CD14-positive monocyte (primary cell): ENCODE results near the gene ICOS. TPM values are rescaled to one million over a fixed set of nuclear protein-coding genes. Genes with fewer than 3 reads are reported as not detected.

Experiments used
- DNase-seq, 3 donors: peaks; one replicate each; pipeline ENCODE4 v3.0.0-alpha.2; 2011 to 2022
- H2AFZ ChIP-seq: 2 replicates; pipeline ENCODE4 v1.6.0; 2012; ENCODE audit warnings: mild to moderate bottlenecking, low read depth, low read length, inconsistent platforms; ENCODE audit not compliant: insufficient read depth, poor library complexity, severe bottlenecking
- H3K27ac ChIP-seq, 2 donors: 1 replicate in 1 of 2; 2 replicates in 1 of 2; pipeline ENCODE4 v1.5.1; 2012 to 2013; ENCODE audit warnings: low read length in 2 of 2, control low read depth in 1 of 2, inconsistent platforms in 1 of 2, low read depth in 1 of 2, mild to moderate bottlenecking in 1 of 2
- H3K27me3 ChIP-seq, 2 donors: one replicate each; pipeline versions ENCODE4 v1.6.0 to v1.6.1; 2011 to 2013; ENCODE audit warnings: low read length in 2 of 2; ENCODE audit not compliant: control insufficient read depth in 2 of 2, insufficient read depth in 2 of 2
- H3K36me3 ChIP-seq, 2 donors: replicated peaks in 1 of 2; 1 replicate in 1 of 2; 2 replicates in 1 of 2; pipeline versions ENCODE4 v1.5.1 to v1.6.1; 2012 to 2013; ENCODE audit warnings: low read length in 2 of 2, control low read depth in 1 of 2, inconsistent platforms in 1 of 2, mild to moderate bottlenecking in 1 of 2; ENCODE audit not compliant: insufficient read depth in 2 of 2, control insufficient read depth in 1 of 2
- H3K4me1 ChIP-seq, 2 donors: 1 replicate in 1 of 2; 2 replicates in 1 of 2; pipeline versions ENCODE4 v1.5.1 to v1.6.1; 2012 to 2013; ENCODE audit warnings: low read length in 2 of 2, control low read depth in 1 of 2, inconsistent platforms in 1 of 2, mild to moderate bottlenecking in 1 of 2, moderate library complexity in 1 of 2; ENCODE audit not compliant: insufficient read depth in 2 of 2, control insufficient read depth in 1 of 2
- H3K4me2 ChIP-seq: replicated peaks from 2 replicates; pipeline ENCODE3; 2012; ENCODE audit warnings: low read length, moderate library complexity, mild to moderate bottlenecking; ENCODE audit not compliant: poor library complexity, severe bottlenecking; ENCODE audit errors: extremely low read depth
- H3K4me3 ChIP-seq, 3 experiments: fragments of 200-600 bp in 1 of 3; sonication (generic) in 1 of 3; replicated peaks in 1 of 3; 1 replicate in 2 of 3; 2 replicates in 1 of 3; pipeline ENCODE4 v1.5.1; 2011 to 2013; ENCODE audit warnings: low read length in 3 of 3, mild to moderate bottlenecking in 3 of 3, control low read depth in 2 of 3, low read depth in 2 of 3, inconsistent platforms in 1 of 3, moderate library complexity in 1 of 3
- H3K79me2 ChIP-seq: 2 replicates; pipeline ENCODE4 v1.6.0; 2012; ENCODE audit warnings: mild to moderate bottlenecking, control low read depth, inconsistent platforms, low read length, moderate library complexity; ENCODE audit not compliant: insufficient read depth
- H3K9ac ChIP-seq: 2 replicates; pipeline ENCODE4 v1.6.0; 2017; ENCODE audit warnings: low read length, mild to moderate bottlenecking; ENCODE audit not compliant: insufficient read depth, poor library complexity, severe bottlenecking
- H3K9me3 ChIP-seq, 2 donors: replicated peaks in 1 of 2; 1 replicate in 1 of 2; 2 replicates in 1 of 2; pipeline versions ENCODE4 v1.5.1 to v1.6.1; 2012 to 2013; ENCODE audit warnings: low read length in 2 of 2, control low read depth in 1 of 2; ENCODE audit not compliant: control insufficient read depth in 1 of 2, insufficient read depth in 1 of 2
- H4K20me1 ChIP-seq: 2 replicates; pipeline ENCODE4 v1.6.0; 2012; ENCODE audit warnings: mild to moderate bottlenecking, low read length, control low read depth, moderate library complexity; ENCODE audit not compliant: insufficient read depth
- H3K27ac Mint-ChIP-seq, 7 donors: one replicate each; pipeline ENCODE4 v1.8.0; 2020; ENCODE audit warnings: mild to moderate bottlenecking in 7 of 7, mixed read lengths in 7 of 7, moderate library complexity in 6 of 7, inconsistent platforms in 2 of 7
- H3K27me3 Mint-ChIP-seq, 3 donors: one replicate each; pipeline ENCODE4 v1.8.0; 2021 to 2022; ENCODE audit warnings: low read depth in 3 of 3, mild to moderate bottlenecking in 3 of 3, mixed read lengths in 3 of 3, moderate library complexity in 3 of 3, inconsistent platforms in 1 of 3
- H3K36me3 Mint-ChIP-seq, 2 donors: one replicate each; pipeline ENCODE4 v1.8.0; 2020; ENCODE audit warnings: mixed read lengths in 2 of 2, inconsistent platforms in 1 of 2, mild to moderate bottlenecking in 1 of 2
- H3K4me1 Mint-ChIP-seq: one replicate; pipeline ENCODE4 v1.8.0; 2020; ENCODE audit warnings: mild to moderate bottlenecking, mixed read lengths
- H3K4me3 Mint-ChIP-seq, 2 donors: one replicate each; pipeline ENCODE4 v1.8.0; 2020; ENCODE audit warnings: mild to moderate bottlenecking in 2 of 2, mixed read lengths in 2 of 2, moderate library complexity in 1 of 2
- H3K9me3 Mint-ChIP-seq, 7 donors: one replicate each; pipeline ENCODE4 v1.8.0; 2020 to 2022; ENCODE audit warnings: mixed read lengths in 7 of 7, mild to moderate bottlenecking in 6 of 7, moderate library complexity in 6 of 7, inconsistent platforms in 2 of 7
- WGBS: methylation state at CpG from one replicate; pipeline ENCODE4 v1.1.5; 2013; ENCODE audit warnings: missing lambda C conversion rate; ENCODE audit not compliant: insufficient coverage; 5-methylcytosine and 5-hydroxymethylcytosine counted together
- intact Hi-C, 2 donors: fragments of 100-400 bp; cut with micrococcal nuclease; formaldehyde crosslinking; loops; one replicate each; pipeline versions ENCODE4 v1.15.0 to v1.15.1; 2023
- polyA plus RNA-seq, 3 donors: library from polyadenylated mRNA; depleted of rRNA in 1 of 3; unstranded in 2 of 3; stranded (reverse) in 1 of 3; fragments of 300-500 nt in 2 of 3; fragments of >200 nt in 1 of 3; fragmentation: Illumina TruSeq in 2 of 3; gene quantifications; 1 replicate in 2 of 3; 2 replicates in 1 of 3; pipeline ENCODE4 v1.2.3, GENCODE V29; 2012 to 2021
- TF ChIP-seq, protein P1 (sequence below): fragments of 200-600 bp; IDR thresholded peaks from one replicate; pipeline ENCODE4 v1.8.0; 2022; ENCODE audit warnings: antibody characterized with exemption, mild to moderate bottlenecking

ICOS gene
- polyA plus RNA-seq, 3 donors: 0.03 to 0.13 TPM; not detected in 1

DNA sequence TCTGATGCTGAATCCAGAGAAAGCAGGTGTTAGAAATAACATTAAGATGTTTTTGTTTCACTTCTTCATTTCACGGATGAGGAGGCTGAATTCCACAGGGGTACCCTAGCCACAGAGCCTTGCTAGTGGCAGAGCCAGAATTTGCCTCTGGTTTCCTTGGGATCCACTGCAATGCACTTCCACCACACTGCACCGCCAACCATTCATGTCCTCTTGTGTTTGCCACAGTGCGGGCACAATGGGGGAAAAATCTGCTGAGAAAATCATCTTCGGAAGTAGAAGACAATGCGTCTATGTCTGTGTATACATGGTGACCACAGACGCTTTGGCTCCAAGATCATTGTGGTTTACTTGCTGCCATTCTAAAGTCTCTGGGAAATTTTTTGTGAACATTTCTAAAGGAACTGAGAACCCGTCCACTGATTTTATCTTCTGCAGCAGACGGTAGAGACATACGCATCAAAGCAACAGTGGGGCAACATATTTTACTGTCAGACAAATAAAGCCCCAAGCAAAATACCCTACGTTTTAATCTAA is 14.9 kb downstream of the ICOS start:
- H3K4me3 ChIP-seq: no peak overlapping the region
- H3K9me3 ChIP-seq: no peaks in the 10 kb centered on the region
- DNase-seq: no peak
- no peaks in the 10 kb centered on the region for H3K36me3 Mint-ChIP-seq
- peak overlapping the region; percentile 38 for H2AFZ ChIP-seq
- no peak overlapping the region for H3K27ac ChIP-seq
- TF ChIP-seq, protein P1, sequence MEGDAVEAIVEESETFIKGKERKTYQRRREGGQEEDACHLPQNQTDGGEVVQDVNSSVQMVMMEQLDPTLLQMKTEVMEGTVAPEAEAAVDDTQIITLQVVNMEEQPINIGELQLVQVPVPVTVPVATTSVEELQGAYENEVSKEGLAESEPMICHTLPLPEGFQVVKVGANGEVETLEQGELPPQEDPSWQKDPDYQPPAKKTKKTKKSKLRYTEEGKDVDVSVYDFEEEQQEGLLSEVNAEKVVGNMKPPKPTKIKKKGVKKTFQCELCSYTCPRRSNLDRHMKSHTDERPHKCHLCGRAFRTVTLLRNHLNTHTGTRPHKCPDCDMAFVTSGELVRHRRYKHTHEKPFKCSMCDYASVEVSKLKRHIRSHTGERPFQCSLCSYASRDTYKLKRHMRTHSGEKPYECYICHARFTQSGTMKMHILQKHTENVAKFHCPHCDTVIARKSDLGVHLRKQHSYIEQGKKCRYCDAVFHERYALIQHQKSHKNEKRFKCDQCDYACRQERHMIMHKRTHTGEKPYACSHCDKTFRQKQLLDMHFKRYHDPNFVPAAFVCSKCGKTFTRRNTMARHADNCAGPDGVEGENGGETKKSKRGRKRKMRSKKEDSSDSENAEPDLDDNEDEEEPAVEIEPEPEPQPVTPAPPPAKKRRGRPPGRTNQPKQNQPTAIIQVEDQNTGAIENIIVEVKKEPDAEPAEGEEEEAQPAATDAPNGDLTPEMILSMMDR: no peak
- peaks cover 7% of the 10 kb centered on the region for H3K4me1 Mint-ChIP-seq
- peaks cover 0 to 3% (median 0%) of the 10 kb centered on the region in 7 donors for H3K9me3 Mint-ChIP-seq
- WGBS: 3% methylated on average over 8 of the region's 10 CpGs
- intact Hi-C loops: no loop called here
- H3K79me2 ChIP-seq: no peaks in the 10 kb centered on the region
- no peak overlapping the region for H3K9ac ChIP-seq
- peaks cover 0 to 3% of the 10 kb centered on the region in 2 donors for H3K4me1 ChIP-seq
- H4K20me1 ChIP-seq: no peaks in the 10 kb centered on the region
- H3K27me3 Mint-ChIP-seq: peaks cover 2 to 6% (median 5%) of the 10 kb centered on the region in 3 donors
- no peaks in the 10 kb centered on the region for H3K36me3 ChIP-seq
- peak overlapping the region in 1 of 2 donors; percentile 85 for H3K4me3 Mint-ChIP-seq
- peak overlapping the region; percentile 4 for H3K4me2 ChIP-seq
- H3K27me3 ChIP-seq: peaks cover 2 to 5% of the 10 kb centered on the region in 2 donors
- no peak overlapping the region for H3K27ac Mint-ChIP-seq

DNA sequence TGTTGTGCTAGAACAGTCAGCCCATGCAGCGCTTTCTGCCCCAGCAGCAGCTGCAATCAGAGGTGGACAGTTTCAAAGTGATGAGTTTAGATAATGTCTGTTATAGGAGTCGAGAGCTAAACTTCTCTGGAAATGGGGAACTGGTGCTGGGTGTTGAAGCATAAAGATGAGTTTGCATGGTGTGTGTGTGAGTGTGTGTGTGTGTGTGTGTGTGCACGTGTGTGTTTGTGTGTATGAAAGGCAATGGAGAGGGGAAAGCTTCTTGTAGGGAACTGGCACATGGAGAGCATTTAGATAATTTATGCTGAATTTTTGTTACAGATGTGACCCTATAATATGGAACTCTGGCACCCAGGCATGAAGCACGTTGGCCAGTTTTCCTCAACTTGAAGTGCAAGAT is 22.7 kb downstream of the ICOS start:
- no peak for DNase-seq
- Histone ChIP-seq H2AFZ (no peak overlapping the region), H4K20me1 (no peaks in the 10 kb centered on the region), H3K4me2 (no peak overlapping the region), H3K4me3 (no peak overlapping the region), H3K36me3 (no peaks in the 10 kb centered on the region), H3K79me2 (no peaks in the 10 kb centered on the region), H3K9ac (no peak overlapping the region), H3K9me3 (no peaks in the 10 kb centered on the region), H3K27me3 (no peaks in the 10 kb centered on the region), H3K4me1 (no peaks in the 10 kb centered on the region), H3K27ac (no peak overlapping the region)
- Mint-ChIP-seq H3K36me3 (no peaks in the 10 kb centered on the region), H3K4me1 (no peaks in the 10 kb centered on the region), H3K27me3 (peaks cover 0 to 6% (median 0%) of the 10 kb centered on the region in 3 donors), H3K4me3 (no peak overlapping the region), H3K27ac (no peak overlapping the region), H3K9me3 (peaks cover 0 to 4% (median 0%) of the 10 kb centered on the region in 7 donors)
- 100% methylated on average over 4 of the region's 4 CpGs for WGBS
- TF ChIP-seq, protein P1: no peak
- intact Hi-C loops: no loop called here
